Naive thymus-derived CD4-positive, alpha-beta T cell (primary cell): ENCODE results near the gene FBXL16. TPM values are rescaled to one million over a fixed set of nuclear protein-coding genes. Genes with fewer than 3 reads are reported as not detected.

Experiments
- ATAC-seq: fragments of 150-1000 bp; cut with Tn5 transposase; 2 replicates; pipeline ENCODE4 v1.10.0; 2021; ENCODE audit warnings: mild to moderate bottlenecking, moderate library complexity
- CTCF ChIA-PET: fragments of 350-600 bp; sonication (Branson Sonifier 250); formaldehyde crosslinking; loops from one replicate; lab custom pipeline; 2021; ENCODE audit warnings: antibody characterized with exemption; lab: Charles Lee
- POLR2A ChIA-PET: fragments of 350-600 bp; sonication (Branson Sonifier 250); formaldehyde crosslinking; loops from one replicate; lab custom pipeline; 2021; ENCODE audit warnings: antibody characterized with exemption, inconsistent platforms; lab: Charles Lee
- DNase-seq, 9 donors: peaks; one replicate each; pipeline versions ENCODE4 v3.0.0 to v3.0.0-alpha.2; 2020 to 2022; ENCODE audit warnings: mixed read lengths in 1 of 9
- H3K27ac ChIP-seq: one replicate; pipeline ENCODE4 v1.7.0; 2013; ENCODE audit warnings: mild to moderate bottlenecking, low read depth, low read length, moderate library complexity
- H3K27me3 ChIP-seq, 2 donors: one replicate each; pipeline ENCODE4 v1.7.0; 2013; ENCODE audit warnings: low read length in 2 of 2, mild to moderate bottlenecking in 2 of 2, moderate library complexity in 2 of 2; ENCODE audit not compliant: control insufficient read depth in 2 of 2, insufficient read depth in 2 of 2
- H3K36me3 ChIP-seq, 3 experiments: 1 replicate in 2 of 3; 2 replicates in 1 of 3; pipeline ENCODE4 v1.7.0; 2013; ENCODE audit warnings: low read length in 3 of 3, mild to moderate bottlenecking in 3 of 3, moderate library complexity in 1 of 3; ENCODE audit not compliant: insufficient read depth in 3 of 3, control insufficient read depth in 2 of 3
- H3K4me1 ChIP-seq, 2 donors: one replicate each; pipeline ENCODE4 v1.7.0; 2013; ENCODE audit warnings: low read length in 2 of 2, mild to moderate bottlenecking in 2 of 2, moderate library complexity in 1 of 2; ENCODE audit not compliant: control insufficient read depth in 2 of 2, insufficient read depth in 2 of 2
- H3K4me3 ChIP-seq: 2 replicates; pipeline ENCODE4 v1.7.0; 2013; ENCODE audit warnings: mild to moderate bottlenecking, low read length
- H3K9me3 ChIP-seq, 3 experiments: 1 replicate in 2 of 3; 2 replicates in 1 of 3; pipeline ENCODE4 v1.7.0; 2013; ENCODE audit warnings: low read length in 3 of 3; ENCODE audit not compliant: control insufficient read depth in 2 of 3
- H3K27ac Mint-ChIP-seq, 9 donors: one replicate each; pipeline ENCODE4 v1.8.0; 2020 to 2022; ENCODE audit warnings: mixed read lengths in 9 of 9, mild to moderate bottlenecking in 8 of 9, moderate library complexity in 5 of 9, inconsistent platforms in 2 of 9
- H3K27me3 Mint-ChIP-seq, 5 donors: one replicate each; pipeline ENCODE4 v1.8.0; 2021 to 2022; ENCODE audit warnings: mixed read lengths in 5 of 5, mild to moderate bottlenecking in 1 of 5
- H3K36me3 Mint-ChIP-seq, 5 donors: one replicate each; pipeline ENCODE4 v1.8.0; 2020 to 2022; ENCODE audit warnings: mixed read lengths in 5 of 5, mild to moderate bottlenecking in 3 of 5, inconsistent platforms in 1 of 5
- H3K4me1 Mint-ChIP-seq, 7 donors: one replicate each; pipeline ENCODE4 v1.8.0; 2020 to 2022; ENCODE audit warnings: mixed read lengths in 7 of 7, mild to moderate bottlenecking in 3 of 7, inconsistent platforms in 1 of 7
- H3K4me3 Mint-ChIP-seq, 10 donors: one replicate each; pipeline ENCODE4 v1.8.0; 2020 to 2022; ENCODE audit warnings: mild to moderate bottlenecking in 10 of 10, mixed read lengths in 10 of 10, moderate library complexity in 6 of 10, inconsistent platforms in 2 of 10
- H3K9me3 Mint-ChIP-seq, 11 donors: one replicate each; pipeline ENCODE4 v1.8.0; 2020 to 2022; ENCODE audit warnings: mixed read lengths in 11 of 11, mild to moderate bottlenecking in 4 of 11, inconsistent platforms in 1 of 11, moderate library complexity in 1 of 11
- intact Hi-C, 2 donors: fragments of 100-400 bp; cut with micrococcal nuclease; formaldehyde crosslinking; loops; one replicate each; pipeline ENCODE4 v1.15.1; 2023
- polyA plus RNA-seq, 2 donors: library from polyadenylated mRNA; unstranded; fragments of 300-500 nt; fragmentation: Illumina TruSeq; gene quantifications; one replicate each; pipeline ENCODE4 v1.2.3, GENCODE V29; 2021
- total RNA-seq, 6 experiments: library from RNA in 5 of 6; stranded (reverse) in 5 of 6; gene quantifications; 1 replicate in 5 of 6; 2 replicates in 1 of 6; pipeline ENCODE4 v1.2.3 and lab custom pipeline; 2021 to 2026

FBXL16 gene
- total and polyA plus RNA-seq, 7 experiments from 2014 or later = 11.1 to 45.4 (median 18.0) TPM

GRCh38 chr16:703406-703805 is 2.2 kb downstream of the FBXL16 start:
- Mint-ChIP-seq H3K27ac (no peak overlapping the region), H3K27me3 (peaks cover 18 to 58% (median 22%) of the 10 kb centered on the region in 5 donors), H3K36me3 (no peaks in the 10 kb centered on the region), H3K4me1 (peaks cover 0 to 11% (median 4%) of the 10 kb centered on the region in 7 donors), H3K9me3 (peaks cover 0 to 2% (median 0%) of the 10 kb centered on the region in 11 donors), H3K4me3 (no peak overlapping the region)
- ChIA-PET POLR2A (no interaction called here), CTCF (interaction anchor here (0.6 to 2.0 kb wide), 2 partner anchors 7 to 41 kb away, joined by 4 to 5 read pairs; no protein-coding TSS in a partner anchor)
- Histone ChIP-seq H3K4me3 (no peak overlapping the region), H3K27me3 (peaks cover 4 to 22% of the 10 kb centered on the region in 2 donors), H3K4me1 (peaks cover 14 to 18% of the 10 kb centered on the region in 2 donors), H3K9me3 (no peaks in the 10 kb centered on the region), H3K36me3 (no peaks in the 10 kb centered on the region), H3K27ac (no peak overlapping the region)
- ATAC-seq (no peak), DNase-seq (no peak)
- intact Hi-C loops = loop anchor here in 1 of 2 donors (5.0 kb wide), 1 partner anchor 484 kb away; no protein-coding TSS in a partner anchor

GRCh38 chr16:702341-702740 is 3.3 kb downstream of the FBXL16 start:
- Histone ChIP-seq H3K27ac (no peak overlapping the region), H3K36me3 (no peaks in the 10 kb centered on the region), H3K4me3 (no peak overlapping the region), H3K27me3 (peaks cover 0 to 22% of the 10 kb centered on the region in 2 donors), H3K4me1 (peaks cover 14 to 18% of the 10 kb centered on the region in 2 donors), H3K9me3 (no peaks in the 10 kb centered on the region)
- H3K36me3 Mint-ChIP-seq = no peaks in the 10 kb centered on the region
- H3K4me3 Mint-ChIP-seq = peak overlapping the region in 3 of 10 donors; percentile 29 to 81 (median 38)
- intact Hi-C loops = loop anchor here in 1 of 2 donors (5.0 kb wide), 1 partner anchor 485 kb away; no protein-coding TSS in a partner anchor
- peaks cover 0 to 11% (median 4%) of the 10 kb centered on the region in 7 donors for H3K4me1 Mint-ChIP-seq
- H3K27me3 Mint-ChIP-seq = peaks cover 10 to 50% (median 12%) of the 10 kb centered on the region in 5 donors
- ChIA-PET CTCF (interaction anchor here (1.4 to 2.0 kb wide), 2 partner anchors 8 to 10 kb away, joined by 5 read pairs; no protein-coding TSS in a partner anchor), POLR2A (interaction anchor here (1.3 kb wide), 1 partner anchor 22 kb away, joined by 3 read pairs; the partner anchor contains the start of gene STUB1)
- H3K9me3 Mint-ChIP-seq = no peaks in the 10 kb centered on the region
- ATAC-seq (no peak), DNase-seq (no peak)
- peak overlapping the region in 1 of 9 donors; percentile 59 for H3K27ac Mint-ChIP-seq

- peaks cover 4 to 20% (median 9%) of the 10 kb centered on the region in 7 donors for H3K4me1 Mint-ChIP-seq
- H3K4me1 ChIP-seq = peaks cover 23 to 24% of the 10 kb centered on the region in 2 donors
- POLR2A ChIA-PET = interaction anchor here (1.3 kb wide), 2 partner anchors 15 to 21 kb away, joined by 3 to 4 read pairs; partner anchors contain the start of gene STUB1
- no peaks in the 10 kb centered on the region for H3K9me3 ChIP-seq
- H3K27ac ChIP-seq = no peak overlapping the region
- CTCF ChIA-PET = interaction anchor here (1.4 to 2.0 kb wide), 2 partner anchors 10 to 11 kb away, joined by 5 read pairs; no protein-coding TSS in a partner anchor
- no peaks in the 10 kb centered on the region for H3K36me3 Mint-ChIP-seq
- peaks cover 0 to 13% of the 10 kb centered on the region in 2 donors for H3K27me3 ChIP-seq
- ATAC-seq = peak; percentile 77
- intact Hi-C loops = loop anchor here in 1 of 2 donors (5.0 kb wide), 1 partner anchor 486 kb away; no protein-coding TSS in a partner anchor
- no peak overlapping the region for H3K4me3 ChIP-seq
- no peaks in the 10 kb centered on the region for H3K9me3 Mint-ChIP-seq
- H3K27ac Mint-ChIP-seq = no peak overlapping the region
- peak overlapping the region in 1 of 10 donors; percentile 28 for H3K4me3 Mint-ChIP-seq
- H3K36me3 ChIP-seq = no peaks in the 10 kb centered on the region
- peaks cover 10 to 37% (median 12%) of the 10 kb centered on the region in 5 donors for H3K27me3 Mint-ChIP-seq
- DNase-seq = peak in 7 of 9 donors; percentile 48 to 78 (median 62)
Observed at GRCh38 chr16:700684-701584, 4.7 kb downstream of the FBXL16 start.

GRCh38 chr16:698911-699671 is 6.5 kb downstream of the FBXL16 start:
- no peaks in the 10 kb centered on the region for H3K9me3 ChIP-seq
- H3K4me3 Mint-ChIP-seq = peak overlapping the region in 5 of 10 donors; percentile 10 to 52 (median 46)

GRCh38 chr16:695355-696089 is 10.1 kb downstream of the FBXL16 start:
- H3K4me1 Mint-ChIP-seq = peaks cover 4 to 40% (median 23%) of the 10 kb centered on the region in 7 donors
- intact Hi-C loops = loop anchor here (1.0 to 5.0 kb wide), 5 partner anchors 11 to 92 kb away; partner anchors contain the start of genes CHTF18 (in 1 of the 2), JMJD8 (in 1 of the 2), METRN (in 1 of the 2) and RHOT2 (in 1 of the 2)
- peaks cover 0 to 3% (median 0%) of the 10 kb centered on the region in 5 donors for H3K36me3 Mint-ChIP-seq
- H3K27me3 Mint-ChIP-seq = peaks cover 0 to 22% (median 0%) of the 10 kb centered on the region in 5 donors
- Histone ChIP-seq H3K36me3 (no peaks in the 10 kb centered on the region), H3K27me3 (no peaks in the 10 kb centered on the region), H3K4me1 (peaks cover 22 to 26% of the 10 kb centered on the region in 2 donors), H3K27ac (peak overlapping the region; percentile 54), H3K4me3 (peak overlapping the region; percentile 91), H3K9me3 (no peaks in the 10 kb centered on the region)
- H3K9me3 Mint-ChIP-seq = peaks cover 0 to 2% (median 0%) of the 10 kb centered on the region in 11 donors
- ATAC-seq (peak; percentile 90), DNase-seq (peak; percentile 53 to 81 (median 74))
- peak overlapping the region; percentile 76 to 86 (median 84) for H3K4me3 Mint-ChIP-seq
- ChIA-PET CTCF (interaction anchor here (0.5 to 2.0 kb wide), 4 partner anchors 17 to 268 kb away, joined by 3 to 11 read pairs (median 4); no protein-coding TSS in a partner anchor), POLR2A (interaction anchor here (0.6 to 2.4 kb wide), 32 partner anchors 8 to 1710 kb away, joined by 3 to 24 read pairs (median 5); partner anchors contain the start of genes ANTKMT, CCDC78, CHTF18 and CIAO3)
- H3K27ac Mint-ChIP-seq = peak overlapping the region; percentile 20 to 86 (median 79)

More at GRCh38 chr16:698911-699671, 6.5 kb downstream of the FBXL16 start:
- ChIA-PET POLR2A (interaction anchor here (1.3 kb wide), 1 partner anchor 10 kb away, joined by 8 read pairs; the partner anchor contains the start of gene WDR24), CTCF (interaction anchor here (1.0 kb wide), 1 partner anchor 13 kb away, joined by 6 read pairs; no protein-coding TSS in a partner anchor)
- Mint-ChIP-seq H3K9me3 (no peaks in the 10 kb centered on the region), H3K27me3 (peaks cover 10 to 35% (median 12%) of the 10 kb centered on the region in 5 donors), H3K36me3 (no peaks in the 10 kb centered on the region), H3K27ac (peak overlapping the region in 1 of 9 donors; percentile 59), H3K4me1 (peaks cover 4 to 27% (median 16%) of the 10 kb centered on the region in 7 donors)
- Histone ChIP-seq H3K4me3 (no peak overlapping the region), H3K27ac (no peak overlapping the region), H3K36me3 (no peaks in the 10 kb centered on the region), H3K27me3 (peaks cover 0 to 8% of the 10 kb centered on the region in 2 donors), H3K4me1 (peaks cover 26 to 30% of the 10 kb centered on the region in 2 donors)
- no peak for DNase-seq
- no peak for ATAC-seq
- intact Hi-C loops = loop anchor here in 1 of 2 donors (5.0 kb wide), 1 partner anchor 88 kb away; the partner anchor contains the start of genes CHTF18 and RPUSD1
